ENCODE data around the gene UBASH3B. TPM values are rescaled to one million over a fixed set of nuclear protein-coding genes. Genes with fewer than 3 reads are reported as not detected.
A peak's percentile ranks its signal among the peaks of the same experiment; 100 is the strongest.

The UBASH3B gene
- total RNA-seq, 1 donor from 2014 or later, result 8.5 TPM

DNA sequence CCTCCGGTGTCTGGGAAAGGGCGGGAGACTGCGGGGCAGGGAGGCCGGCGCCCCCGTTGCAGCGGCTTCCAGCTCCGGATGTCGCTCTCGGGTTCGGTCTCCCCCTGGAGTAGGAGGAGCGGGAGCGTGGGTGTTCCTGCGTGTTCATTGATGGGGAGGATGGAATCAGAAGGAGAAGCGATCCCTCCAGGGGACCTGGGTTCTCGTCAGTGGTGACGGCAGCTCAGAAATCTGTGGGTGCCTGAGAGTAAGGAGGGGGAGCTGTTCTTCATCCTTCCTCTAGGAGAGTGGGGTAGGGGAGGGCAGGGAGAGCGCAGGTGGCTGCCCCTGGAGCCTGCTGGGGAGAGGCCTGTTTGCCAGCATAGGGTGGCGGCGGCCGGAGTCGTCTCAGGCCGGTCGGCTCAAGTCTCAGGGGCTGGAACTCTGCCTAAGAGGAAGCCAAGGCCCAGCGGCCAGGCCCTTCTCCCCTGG is 1.1 kb downstream of the UBASH3B start:
- Histone ChIP-seq H3K4me1 (peaks cover 4 to 6% of the 10 kb centered on the region in 2 donors), H3K27me3 (no peaks in the 10 kb centered on the region), H3K36me3 (no peaks in the 10 kb centered on the region), H3K9me3 (no peaks in the 10 kb centered on the region), H3K4me3 (peak overlapping the region; percentile 68 to 84), H3K27ac (peak overlapping the region; percentile 87 to 91)
- TF ChIP-seq, protein P1, sequence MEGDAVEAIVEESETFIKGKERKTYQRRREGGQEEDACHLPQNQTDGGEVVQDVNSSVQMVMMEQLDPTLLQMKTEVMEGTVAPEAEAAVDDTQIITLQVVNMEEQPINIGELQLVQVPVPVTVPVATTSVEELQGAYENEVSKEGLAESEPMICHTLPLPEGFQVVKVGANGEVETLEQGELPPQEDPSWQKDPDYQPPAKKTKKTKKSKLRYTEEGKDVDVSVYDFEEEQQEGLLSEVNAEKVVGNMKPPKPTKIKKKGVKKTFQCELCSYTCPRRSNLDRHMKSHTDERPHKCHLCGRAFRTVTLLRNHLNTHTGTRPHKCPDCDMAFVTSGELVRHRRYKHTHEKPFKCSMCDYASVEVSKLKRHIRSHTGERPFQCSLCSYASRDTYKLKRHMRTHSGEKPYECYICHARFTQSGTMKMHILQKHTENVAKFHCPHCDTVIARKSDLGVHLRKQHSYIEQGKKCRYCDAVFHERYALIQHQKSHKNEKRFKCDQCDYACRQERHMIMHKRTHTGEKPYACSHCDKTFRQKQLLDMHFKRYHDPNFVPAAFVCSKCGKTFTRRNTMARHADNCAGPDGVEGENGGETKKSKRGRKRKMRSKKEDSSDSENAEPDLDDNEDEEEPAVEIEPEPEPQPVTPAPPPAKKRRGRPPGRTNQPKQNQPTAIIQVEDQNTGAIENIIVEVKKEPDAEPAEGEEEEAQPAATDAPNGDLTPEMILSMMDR (IDR thresholded peaks at IDR 0.05), result no peak
- intact Hi-C loops (cut with DNase I), result no loop called here
- peak in 1 of 2 donors; percentile 69 for DNase-seq (ENCODE audit: low spot score in 2 of 2)

DNA sequence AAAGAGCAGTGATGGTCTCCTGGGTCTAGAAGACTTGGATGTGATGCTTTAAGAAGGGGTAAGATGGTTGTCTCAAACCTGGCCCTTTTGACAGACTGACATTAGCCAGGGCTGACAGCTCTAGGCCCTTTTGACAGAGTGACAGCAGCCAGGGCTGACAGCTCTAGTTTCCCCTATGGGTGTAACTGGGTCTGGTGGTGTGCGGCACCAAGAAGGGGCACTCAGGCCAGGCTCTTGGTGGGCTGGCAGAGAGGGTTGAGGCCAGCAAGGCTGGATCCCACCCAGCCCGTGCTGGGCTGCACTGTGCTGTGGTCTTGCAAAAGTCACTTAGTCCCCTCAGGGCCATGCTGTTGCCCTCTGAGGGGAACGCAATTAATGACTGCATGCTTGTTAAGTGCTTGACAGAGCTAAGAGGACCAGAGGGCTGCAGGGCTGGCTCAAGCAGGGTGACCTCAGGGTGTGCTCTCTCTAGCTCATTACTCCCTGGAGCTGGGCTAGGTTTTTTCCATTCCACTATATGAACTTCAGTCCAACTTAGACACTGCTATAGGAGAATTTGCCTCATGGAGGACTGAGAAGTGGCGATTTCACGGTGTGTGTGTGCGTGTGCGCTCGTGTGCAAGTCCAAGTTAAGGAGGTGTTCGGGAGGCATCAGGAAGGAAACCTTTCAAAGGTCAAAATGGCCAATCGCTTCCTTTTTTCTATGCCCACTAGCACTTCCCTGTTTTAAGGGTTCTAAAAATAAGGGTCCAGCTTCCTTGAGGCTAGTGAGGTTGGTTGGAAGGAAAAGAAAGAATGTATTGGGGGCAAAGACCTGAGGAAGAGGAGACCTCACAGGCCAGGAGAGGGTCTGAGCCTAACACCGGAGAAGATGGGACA is 4.4 kb downstream of the UBASH3B start:
- Histone ChIP-seq H3K27me3 (no peaks in the 10 kb centered on the region), H3K36me3 (no peaks in the 10 kb centered on the region), H3K9me3 (no peaks in the 10 kb centered on the region), H3K4me1 (peaks cover 4 to 6% of the 10 kb centered on the region in 2 donors), H3K4me3 (no peak overlapping the region), H3K27ac (no peak overlapping the region)
- no peak for DNase-seq (ENCODE audit: low spot score in 2 of 2)
- TF ChIP-seq, protein P1 (IDR thresholded peaks at IDR 0.05), result no peak
- intact Hi-C loops (cut with DNase I), result no loop called here

DNA sequence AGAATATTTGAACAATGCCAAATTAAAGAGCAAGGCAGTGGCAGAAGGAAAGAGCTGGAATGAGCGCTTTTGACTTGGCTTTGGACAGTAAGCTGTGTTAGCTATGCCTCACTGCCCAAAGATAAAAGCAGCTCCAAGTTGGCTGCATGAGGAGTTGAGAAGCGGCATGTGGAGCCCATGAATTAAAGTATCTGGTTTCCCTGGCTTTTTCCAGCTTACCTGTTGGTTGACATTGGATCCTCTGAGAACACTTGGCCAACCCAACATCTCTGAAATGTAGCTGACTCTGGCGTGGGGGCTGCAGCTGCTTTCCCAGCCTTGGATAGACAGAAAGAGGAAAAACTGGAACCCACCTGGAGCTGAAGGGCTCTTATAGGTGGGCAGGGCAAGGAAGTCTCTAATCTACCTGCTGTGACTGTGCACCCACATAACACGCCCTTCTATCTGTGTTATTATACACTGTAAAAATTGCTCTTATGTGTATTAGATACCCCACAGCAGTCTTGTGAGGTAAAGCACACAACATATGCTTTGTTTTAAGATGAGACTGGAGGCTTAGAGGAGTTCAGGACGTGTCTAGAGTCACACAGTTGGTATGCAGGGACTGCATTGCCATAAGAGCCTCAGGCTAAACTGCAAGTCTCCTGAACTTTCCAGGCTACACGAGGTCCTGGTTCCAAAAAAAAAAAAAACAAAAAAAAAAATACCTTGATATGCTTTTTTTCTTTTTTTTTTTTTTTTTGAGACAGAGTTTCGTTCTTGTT is 5.8 kb downstream of the UBASH3B start:
- H3K27ac ChIP-seq, result no peak overlapping the region
- TF ChIP-seq, protein P1 (IDR thresholded peaks at IDR 0.05), result no peak
- H3K27me3 ChIP-seq, result no peaks in the 10 kb centered on the region
- peaks cover 0 to 6% of the 10 kb centered on the region in 2 donors for H3K4me1 ChIP-seq
- intact Hi-C loops (cut with DNase I), result no loop called here
- no peaks in the 10 kb centered on the region for H3K9me3 ChIP-seq
- H3K36me3 ChIP-seq, result no peaks in the 10 kb centered on the region
- no peak overlapping the region for H3K4me3 ChIP-seq
- no peak for DNase-seq (ENCODE audit: low spot score in 2 of 2)

DNA sequence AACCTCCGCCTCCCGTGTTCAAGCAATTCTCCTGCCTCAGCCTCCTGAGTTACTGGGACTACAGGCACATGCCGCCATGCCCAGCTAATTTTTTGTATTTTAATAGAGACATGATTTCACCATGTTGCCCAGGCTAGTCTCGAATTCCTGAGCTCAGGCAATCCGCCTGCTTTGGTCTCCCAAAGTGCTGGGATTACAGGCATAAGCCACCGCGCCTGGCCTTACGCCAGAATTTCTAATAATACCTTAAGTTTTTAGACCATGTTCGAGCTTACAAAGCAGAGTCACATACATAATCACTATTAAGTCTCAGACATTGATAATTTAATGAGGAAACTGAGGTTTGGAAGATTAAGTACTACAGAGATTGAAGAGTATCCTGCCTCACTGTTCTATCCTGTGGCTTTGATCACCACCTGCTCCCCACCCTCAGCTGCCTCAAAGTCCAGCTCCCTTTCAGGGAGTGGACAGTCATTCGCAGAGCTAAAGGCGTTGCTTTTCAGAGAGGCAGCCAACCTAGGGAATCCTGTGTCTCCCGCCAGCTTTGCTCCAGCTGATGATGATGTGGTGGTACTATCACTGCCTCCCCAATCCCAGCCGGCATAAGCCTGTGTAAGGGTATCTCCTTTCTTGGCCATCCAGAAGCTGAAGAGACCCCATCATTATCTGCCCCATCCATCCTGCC is 7.7 kb downstream of the UBASH3B start:
- no peaks in the 10 kb centered on the region for H3K36me3 ChIP-seq
- no peaks in the 10 kb centered on the region for H3K27me3 ChIP-seq
- no peak overlapping the region for H3K4me3 ChIP-seq
- H3K4me1 ChIP-seq, result no peaks in the 10 kb centered on the region
- H3K27ac ChIP-seq, result no peak overlapping the region
- intact Hi-C loops (cut with DNase I), result no loop called here
- no peak for DNase-seq (ENCODE audit: low spot score in 2 of 2)
- TF ChIP-seq, protein P1 (IDR thresholded peaks at IDR 0.05), result no peak
- H3K9me3 ChIP-seq, result no peaks in the 10 kb centered on the region

DNA sequence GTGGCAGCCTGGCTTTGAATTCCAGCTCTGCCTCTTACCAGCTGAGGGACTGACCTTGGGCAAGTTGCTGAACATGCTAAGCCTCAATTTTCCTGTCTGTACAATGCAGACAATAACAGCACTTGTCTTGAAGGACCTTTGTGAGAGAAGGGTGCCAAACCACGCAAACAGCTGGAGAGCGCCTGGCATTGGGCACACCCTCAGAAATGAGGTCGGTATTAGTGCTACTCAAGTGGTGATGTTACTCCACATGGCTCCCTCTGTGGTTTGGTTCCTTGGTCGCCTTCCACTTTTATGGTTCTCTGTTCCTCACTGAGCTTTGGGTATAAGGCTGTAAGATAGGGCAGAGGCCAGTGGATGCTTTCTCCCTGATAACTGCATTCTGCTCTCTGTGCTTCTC is 8.2 kb downstream of the UBASH3B start:
- Histone ChIP-seq H3K27ac (no peak overlapping the region), H3K4me1 (no peaks in the 10 kb centered on the region), H3K4me3 (no peak overlapping the region), H3K27me3 (no peaks in the 10 kb centered on the region), H3K9me3 (no peaks in the 10 kb centered on the region), H3K36me3 (no peaks in the 10 kb centered on the region)
- TF ChIP-seq, protein P1 (IDR thresholded peaks at IDR 0.05), result no peak
- DNase-seq (ENCODE audit: low spot score in 2 of 2), result no peak
- intact Hi-C loops (cut with DNase I), result no loop called here
